ENCODE data around the gene CACNA1C.

CACNA1C gene

GRCh38 chr12:2540535-2540941 is 487.8 kb downstream of the CACNA1C start:
- no peak overlapping the region for H3K4me3 ChIP-seq (ENCODE audit: low read depth, low read length)
- DNase-seq (ENCODE audit: low read depth), result no peak
- TF ChIP-seq CTCF (IDR thresholded peaks at IDR 0.05; ENCODE audit: low read depth, low read length, missing control alignments), result no peak
- in situ Hi-C loops (cut with HindIII; ENCODE audit: low sequenced_read_pairs), result no loop called here

GRCh38 chr12:2541631-2542204 is 488.9 kb downstream of the CACNA1C start:
- no peak for TF ChIP-seq CTCF (IDR thresholded peaks at IDR 0.05; ENCODE audit: low read depth, low read length, missing control alignments)
- H3K4me3 ChIP-seq (ENCODE audit: low read depth, low read length), result no peak overlapping the region
- DNase-seq (ENCODE audit: low read depth), result no peak
- in situ Hi-C loops (cut with HindIII; ENCODE audit: low sequenced_read_pairs), result no loop called here

GRCh38 chr12:2543801-2544200 is 491.0 kb downstream of the CACNA1C start:
- in situ Hi-C loops (cut with HindIII; ENCODE audit: low sequenced_read_pairs), result no loop called here
- no peak overlapping the region for H3K4me3 ChIP-seq (ENCODE audit: low read depth, low read length)
- no peak for TF ChIP-seq CTCF (IDR thresholded peaks at IDR 0.05; ENCODE audit: low read depth, low read length, missing control alignments)
- DNase-seq (ENCODE audit: low read depth), result no peak

GRCh38 chr12:2544230-2544629 is 491.4 kb downstream of the CACNA1C start:
- in situ Hi-C loops (cut with HindIII; ENCODE audit: low sequenced_read_pairs), result no loop called here
- H3K4me3 ChIP-seq (ENCODE audit: low read depth, low read length), result no peak overlapping the region
- TF ChIP-seq CTCF (IDR thresholded peaks at IDR 0.05; ENCODE audit: low read depth, low read length, missing control alignments), result no peak
- no peak for DNase-seq (ENCODE audit: low read depth)

GRCh38 chr12:2547273-2548044 is 494.7 kb downstream of the CACNA1C start:
- DNase-seq (ENCODE audit: low read depth), result no peak
- in situ Hi-C loops (cut with HindIII; ENCODE audit: low sequenced_read_pairs), result no loop called here
- no peak overlapping the region for H3K4me3 ChIP-seq (ENCODE audit: low read depth, low read length)
- TF ChIP-seq CTCF (IDR thresholded peaks at IDR 0.05; ENCODE audit: low read depth, low read length, missing control alignments), result no peak

GRCh38 chr12:2548081-2548480 is 495.3 kb downstream of the CACNA1C start:
- DNase-seq (ENCODE audit: low read depth), result no peak
- no peak for TF ChIP-seq CTCF (IDR thresholded peaks at IDR 0.05; ENCODE audit: low read depth, low read length, missing control alignments)
- in situ Hi-C loops (cut with HindIII; ENCODE audit: low sequenced_read_pairs), result no loop called here
- H3K4me3 ChIP-seq (ENCODE audit: low read depth, low read length), result no peak overlapping the region
